Ovary (tissue), 9 donors: ENCODE results near the gene WRNIP1. TPM values are rescaled to one million over a fixed set of nuclear protein-coding genes. Genes with fewer than 3 reads are reported as not detected.

Source experiments
- DNase-seq, 5 donors: peaks; one replicate each; pipeline ENCODE4 v3.0.0-alpha.2; 2019 to 2020
- H3K27ac ChIP-seq, 2 donors: fragments of 200-600 bp; one replicate each; pipeline versions ENCODE4 v1.5.1 to v1.8.0; 2019 to 2022
- H3K27me3 ChIP-seq: fragments of 200-600 bp; one replicate; pipeline ENCODE4 v1.8.0; 2022
- H3K36me3 ChIP-seq: fragments of 200-600 bp; sonication (generic); one replicate; pipeline ENCODE4 v1.5.1; 2019
- H3K4me1 ChIP-seq: one replicate; pipeline ENCODE4 v1.8.1; 2013; ENCODE audit warnings: mild to moderate bottlenecking, moderate library complexity; ENCODE audit not compliant: insufficient read depth
- H3K4me3 ChIP-seq: fragments of 200-600 bp; sonication (generic); one replicate; pipeline ENCODE4 v1.5.1; 2017
- H3K9me3 ChIP-seq, 2 donors: fragments of 200-600 bp in 1 of 2; sonication (generic) in 1 of 2; one replicate each; pipeline versions ENCODE4 v1.5.1 to v1.8.1; 2013 to 2019; ENCODE audit warnings: mild to moderate bottlenecking in 1 of 2, moderate library complexity in 1 of 2
- CTCF ChIP-seq, 3 donors: fragments of 450-650 bp in 2 of 3; fragments of 200-600 bp in 1 of 3; IDR thresholded peaks; one replicate each; pipeline versions ENCODE4 v1.5.1 to v1.8.0; 2016 to 2022; ENCODE audit warnings: antibody characterized with exemption in 3 of 3, mild to moderate bottlenecking in 1 of 3
- EP300 ChIP-seq: sonication (generic); formaldehyde crosslinking; IDR thresholded peaks from one replicate; pipeline ENCODE4 v1.6.1; 2017; ENCODE audit warnings: antibody characterized with exemption
- POLR2A ChIP-seq: fragments of 450-650 bp; IDR thresholded peaks from one replicate; pipeline ENCODE4 v1.6.1; 2017; ENCODE audit warnings: antibody characterized with exemption, mild to moderate bottlenecking, moderate library complexity
- WGBS, 3 donors: extraction: QIAGEN DNeasy Blood & Tissue Kit in 1 of 3; methylation state at CpG; one replicate each; pipeline versions ENCODE4 v1.1.5 to v1.1.7; 2013 to 2017; 5-methylcytosine and 5-hydroxymethylcytosine counted together
- intact Hi-C, 4 donors: fragments of 100-400 bp; cut with DNase I; formaldehyde crosslinking; loops; one replicate each; pipeline versions ENCODE4 v1.11.0 to v1.15.1; 2022 to 2023
- polyA plus RNA-seq, 2 donors: library from polyadenylated mRNA; stranded (reverse); fragments of 200-250 nt in 1 of 2; fragments of 350-450 nt in 1 of 2; fragmentation: Illumina TruSeq in 1 of 2; extraction: RNeasy Lipid Tissue Mini Kit (QIAGEN cat#74804) in 1 of 2; gene quantifications; one replicate each; pipeline ENCODE4 v1.2.3, GENCODE V29; 2013 to 2014
- total RNA-seq, 7 donors: library from RNA; depleted of rRNA in 2 of 7; stranded (reverse); fragments of >200 nt in 2 of 7; fragmentation: NEBNext Ultra II Directional in 3 of 7; extraction: Animal tissue kit (Norgen Biotek cat#: 25700) in 3 of 7; gene quantifications; one replicate each; pipeline versions ENCODE4 v1.1.0 to v1.2.4, GENCODE V29; 2016 to 2023
- donor health status: DM: no; HTN: no; CAD: no; lungs with moderate emphysema.
- donor health status: DM: no; HTN: no; CAD: no.
- donor health status: Bipolar disorder and iron deficiency.
- donor health status: DM: yes; HTN: yes; CAD: no.
- donor health status: DM: no; HTN: no; CAD: no.
- donor health status: DM: yes; HTN: yes; CAD: no.

WRNIP1 gene
- total and polyA plus RNA-seq, 9 donors: 30.4 to 73.4 (median 34.6) TPM

GRCh38 chr6:2741756-2742155 lies 23.4 kb upstream of the WRNIP1 start:
- H3K4me3 ChIP-seq: no peak overlapping the region
- no peaks in the 10 kb centered on the region for H3K36me3 ChIP-seq
- H3K27ac ChIP-seq: no peak overlapping the region
- 73 to 88% (median 85%) methylated on average over 2 of the region's 2 CpGs for WGBS, 3 donors
- no peaks in the 10 kb centered on the region for H3K9me3 ChIP-seq
- H3K4me1 ChIP-seq: no peaks in the 10 kb centered on the region
- H3K27me3 ChIP-seq: no peaks in the 10 kb centered on the region
- intact Hi-C loops: loop anchor here in 1 of 4 donors (10.0 kb wide), 1 partner anchor 1137 kb away; the partner anchor contains the start of gene FOXC1
- TF ChIP-seq CTCF (IDR thresholded peaks at IDR 0.05) (no peak), EP300 (no peak), POLR2A (no peak)
- DNase-seq: no peak

- 82 to 84% (median 83%) methylated on average over 17 of the region's 17 CpGs for WGBS, 3 donors
- DNase-seq: no peak
- Histone ChIP-seq H3K36me3 (no peaks in the 10 kb centered on the region), H3K9me3 (no peaks in the 10 kb centered on the region), H3K27ac (no peak overlapping the region), H3K4me1 (no peaks in the 10 kb centered on the region), H3K4me3 (no peak overlapping the region), H3K27me3 (no peaks in the 10 kb centered on the region)
- no peak for TF ChIP-seq EP300
- TF ChIP-seq POLR2A: no peak
- TF ChIP-seq CTCF (IDR thresholded peaks at IDR 0.05): no peak
- intact Hi-C loops: loop anchor here in 1 of 4 donors (10.0 kb wide), 1 partner anchor 1139 kb away; the partner anchor contains the start of gene FOXC1
Observed at GRCh38 chr6:2743280-2744208, 21.6 kb upstream of the WRNIP1 start.

GRCh38 chr6:2744209-2744771 lies 20.9 kb upstream of the WRNIP1 start:
- TF ChIP-seq EP300 (no peak), CTCF (IDR thresholded peaks at IDR 0.05) (no peak), POLR2A (no peak)
- Histone ChIP-seq H3K4me3 (no peak overlapping the region), H3K27ac (no peak overlapping the region), H3K9me3 (no peaks in the 10 kb centered on the region), H3K36me3 (no peaks in the 10 kb centered on the region), H3K4me1 (no peaks in the 10 kb centered on the region), H3K27me3 (no peaks in the 10 kb centered on the region)
- WGBS, 3 donors: 38 to 55% (median 51%) methylated on average over 9 of the region's 9 CpGs
- DNase-seq: no peak
- intact Hi-C loops: loop anchor here in 1 of 4 donors (10.0 kb wide), 1 partner anchor 1139 kb away; the partner anchor contains the start of gene FOXC1

GRCh38 chr6:2744778-2745177 lies 20.4 kb upstream of the WRNIP1 start:
- intact Hi-C loops: loop anchor here in 3 of 4 donors (5.0 to 10.0 kb wide), 2 partner anchors 1140 to 1147 kb away; partner anchors contain the start of gene FOXC1 (in 1 of the 3)
- no peaks in the 10 kb centered on the region for H3K9me3 ChIP-seq

More at GRCh38 chr6:2744778-2745177, 20.4 kb upstream of the WRNIP1 start:
- Histone ChIP-seq H3K27me3 (no peaks in the 10 kb centered on the region), H3K27ac (no peak overlapping the region), H3K36me3 (no peaks in the 10 kb centered on the region), H3K4me1 (no peaks in the 10 kb centered on the region), H3K4me3 (no peak overlapping the region)
- no peak for DNase-seq
- whole genome bisulfite sequencing, 3 donors: 88 to 93% (median 90%) methylated on average over 7 to 8 of the region's 8 CpGs
- TF ChIP-seq CTCF (IDR thresholded peaks at IDR 0.05) (no peak), POLR2A (no peak), EP300 (no peak)
